Caco-2 (cell line): ENCODE data around the gene TSPAN4. TPM values are rescaled to one million over a fixed set of nuclear protein-coding genes. Genes with fewer than 3 reads are reported as not detected.

Experiments used
- BruUV-seq: library from RNA; stranded (reverse); fragments of 400-500 nt; replicated peaks from 2 replicates; lab custom pipeline; 2021; lab: Mats Ljungman, UMichigan
- CTCF ChIA-PET: fragments of 300-600 bp; sonication (Branson Sonifier 250); formaldehyde crosslinking; loops from one replicate; lab custom pipeline; 2022; ENCODE audit warnings: antibody characterized with exemption; lab: Charles Lee
- POLR2A ChIA-PET: fragments of 300-600 bp; sonication (Branson Sonifier 250); formaldehyde crosslinking; loops from one replicate; lab custom pipeline; 2022; ENCODE audit warnings: antibody characterized with exemption; lab: Charles Lee
- DNase-seq, 2 experiments: peaks; one replicate each; pipeline versions ENCODE4 v3.0.0 to v3.0.0-alpha.2; 2020 to 2022
- H3K27me3 ChIP-seq: replicated peaks from 2 replicates; pipeline ENCODE4 v1.6.0; 2011; ENCODE audit warnings: low read length; ENCODE audit not compliant: control insufficient read depth, insufficient read depth
- H3K36me3 ChIP-seq: 2 replicates; pipeline ENCODE4 v1.5.1; 2011; ENCODE audit warnings: low read length; ENCODE audit not compliant: control insufficient read depth, insufficient read depth
- H3K4me1 ChIP-seq: fragments of 250-450 bp; sonication (Bioruptor Pico); 2 replicates; pipeline ENCODE4 v1.5.1; 2020; ENCODE audit warnings: mild to moderate bottlenecking
- H3K4me3 ChIP-seq: 2 replicates; pipeline ENCODE4 v1.5.1; 2011; ENCODE audit warnings: low read depth, mild to moderate bottlenecking, control low read depth, low read length
- H3K9me3 ChIP-seq: fragments of 250-450 bp; sonication (Bioruptor Pico); 2 replicates; pipeline ENCODE4 v1.5.1; 2020; ENCODE audit warnings: mild to moderate bottlenecking, moderate library complexity
- H3K27ac Mint-ChIP-seq: one replicate; pipeline ENCODE4 v1.8.0; 2022; ENCODE audit warnings: mixed read lengths; ENCODE audit not compliant: unreplicated experiment
- H3K27me3 Mint-ChIP-seq: one replicate; pipeline ENCODE4 v1.8.0; 2022; ENCODE audit warnings: mixed read lengths; ENCODE audit not compliant: insufficient read depth, unreplicated experiment
- H3K36me3 Mint-ChIP-seq: one replicate; pipeline ENCODE4 v1.8.0; 2022; ENCODE audit warnings: mild to moderate bottlenecking, mixed read lengths; ENCODE audit not compliant: insufficient read depth, unreplicated experiment
- H3K4me1 Mint-ChIP-seq: one replicate; pipeline ENCODE4 v1.8.0; 2022; ENCODE audit warnings: low read depth, mixed read lengths; ENCODE audit not compliant: unreplicated experiment
- H3K4me3 Mint-ChIP-seq: one replicate; pipeline ENCODE4 v1.8.0; 2022; ENCODE audit warnings: mild to moderate bottlenecking, moderate library complexity, mixed read lengths; ENCODE audit not compliant: unreplicated experiment
- H3K9me3 Mint-ChIP-seq: one replicate; pipeline ENCODE4 v1.8.0; 2022; ENCODE audit warnings: mixed read lengths; ENCODE audit not compliant: unreplicated experiment
- CTCF ChIP-seq, 2 experiments: fragments of 200-600 bp in 1 of 2; IDR thresholded peaks; 1 replicate in 1 of 2; 2 replicates in 1 of 2; pipeline versions ENCODE4 v1.5.1 to v1.8.0; 2011 to 2022; ENCODE audit warnings: antibody characterized with exemption in 1 of 2, control low read depth in 1 of 2, inconsistent platforms in 1 of 2, low read depth in 1 of 2, low read length in 1 of 2, mild to moderate bottlenecking in 1 of 2, moderate library complexity in 1 of 2; ENCODE audit not compliant: insufficient read depth in 1 of 2, severe bottlenecking in 1 of 2, unreplicated experiment in 1 of 2
- intact Hi-C: fragments of 100-400 bp; cut with micrococcal nuclease; formaldehyde crosslinking; loops from one replicate; pipeline ENCODE4 v1.10.0; 2022; ENCODE audit not compliant: unreplicated experiment
- total RNA-seq: library from RNA; stranded (reverse); gene quantifications from 2 replicates; pipeline ENCODE4 v1.2.3, GENCODE V29; 2022

TSPAN4 gene
- total RNA-seq, 1 experiment from 2014 or later = 95.9 TPM

- H3K4me3 Mint-ChIP-seq = no peak overlapping the region
- Histone ChIP-seq H3K4me1 (no peaks in the 10 kb centered on the region), H3K27me3 (no peaks in the 10 kb centered on the region), H3K36me3 (peaks cover 8% of the 10 kb centered on the region), H3K4me3 (no peak overlapping the region), H3K9me3 (no peaks in the 10 kb centered on the region)
- intact Hi-C loops = loop anchor here (5.0 kb wide), 1 partner anchor 150 kb away; no protein-coding TSS in a partner anchor
- ChIA-PET CTCF (interaction anchor here (1.0 to 1.9 kb wide), 7 partner anchors 13 to 154 kb away, joined by 3 to 7 read pairs (median 6); partner anchors contain the start of gene CHID1), POLR2A (no interaction called here)
- no peaks in the 10 kb centered on the region for H3K27me3 Mint-ChIP-seq
- H3K27ac Mint-ChIP-seq = no peak overlapping the region
- H3K4me1 Mint-ChIP-seq = no peaks in the 10 kb centered on the region
- BruUV-seq = no TSS peak
- H3K36me3 Mint-ChIP-seq = peaks cover 42% of the 10 kb centered on the region
- no peaks in the 10 kb centered on the region for H3K9me3 Mint-ChIP-seq
- no peak for DNase-seq
- TF ChIP-seq CTCF (IDR thresholded peaks at IDR 0.05; ENCODE audit: insufficient read depth in 1 of 2, low read depth in 1 of 2, low read length in 1 of 2, severe bottlenecking in 1 of 2, unreplicated experiment in 1 of 2) = no peak
Observed at GRCh38 chr11:897253-898142, 54.8 kb downstream of the TSPAN4 start.

DNA sequence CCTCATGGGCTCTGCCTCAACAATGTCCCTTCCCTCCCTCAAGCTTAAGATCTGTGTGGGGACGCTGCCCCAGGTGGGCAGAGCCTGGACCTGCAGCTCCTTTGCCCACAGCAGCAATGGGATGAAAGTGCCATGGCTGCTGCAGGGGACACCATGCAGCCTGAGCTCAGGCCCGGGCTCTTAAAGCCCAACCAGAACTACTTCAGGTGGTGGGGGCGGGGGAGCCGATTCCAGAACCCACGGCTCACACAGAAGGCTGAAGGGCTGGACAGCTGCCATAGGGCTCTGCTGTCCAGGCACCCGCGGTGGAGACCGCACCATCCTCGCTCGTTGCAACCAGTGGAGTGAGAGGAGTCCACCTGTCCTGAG, 55.5 kb downstream of the TSPAN4 start:
- Histone ChIP-seq H3K36me3 (peaks cover 8% of the 10 kb centered on the region), H3K4me1 (no peaks in the 10 kb centered on the region), H3K9me3 (no peaks in the 10 kb centered on the region), H3K4me3 (no peak overlapping the region), H3K27me3 (no peaks in the 10 kb centered on the region)
- no peaks in the 10 kb centered on the region for H3K4me1 Mint-ChIP-seq
- H3K9me3 Mint-ChIP-seq = no peaks in the 10 kb centered on the region
- no peak overlapping the region for H3K4me3 Mint-ChIP-seq
- no TSS peak for BruUV-seq
- H3K27ac Mint-ChIP-seq = no peak overlapping the region
- peak in 1 of 2 experiments; percentile 49 for TF ChIP-seq CTCF (IDR thresholded peaks at IDR 0.05; ENCODE audit: insufficient read depth in 1 of 2, low read depth in 1 of 2, low read length in 1 of 2, severe bottlenecking in 1 of 2, unreplicated experiment in 1 of 2)
- ChIA-PET POLR2A (no interaction called here), CTCF (interaction anchor here (1.0 to 1.9 kb wide), 7 partner anchors 12 to 153 kb away, joined by 3 to 7 read pairs (median 6); partner anchors contain the start of gene CHID1)
- peak in 1 of 2 experiments; percentile 39 for DNase-seq
- no peaks in the 10 kb centered on the region for H3K27me3 Mint-ChIP-seq
- intact Hi-C loops = loop anchor here (5.0 kb wide), 1 partner anchor 149 kb away; no protein-coding TSS in a partner anchor
- H3K36me3 Mint-ChIP-seq = peaks cover 44% of the 10 kb centered on the region

DNA sequence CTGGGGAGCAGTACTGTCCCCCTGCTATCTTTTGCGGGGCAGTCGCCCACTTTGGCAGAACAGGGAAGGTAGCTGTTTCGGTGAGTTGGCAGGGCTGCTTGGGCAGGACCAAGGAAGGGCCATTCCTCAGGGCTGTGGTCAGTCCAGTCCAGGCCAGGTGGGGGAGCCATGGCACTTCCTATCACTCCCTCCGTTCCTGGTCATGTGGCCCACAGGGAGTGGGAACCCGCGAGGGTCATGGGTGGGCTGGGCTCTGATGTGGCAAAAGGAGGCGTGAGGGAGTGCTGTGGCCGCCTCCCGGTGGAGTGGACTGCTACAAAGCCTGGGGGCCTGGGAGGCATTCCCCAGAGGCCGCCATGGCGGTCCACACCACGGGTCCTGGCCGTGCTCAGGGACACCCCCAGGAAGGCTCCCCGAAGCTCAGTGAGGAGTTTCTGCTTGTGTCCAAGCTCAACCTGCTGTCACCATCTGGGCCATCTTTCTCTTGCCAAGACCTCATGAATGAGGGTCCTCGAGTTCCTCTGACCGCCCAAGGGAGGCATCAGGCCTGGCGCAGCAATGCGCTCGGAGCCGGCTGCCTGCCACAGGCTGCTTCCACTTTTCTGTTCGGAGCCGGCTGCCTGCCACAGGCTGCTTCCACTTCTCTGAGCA, 56.0 kb downstream of the TSPAN4 start:
- no peaks in the 10 kb centered on the region for H3K9me3 Mint-ChIP-seq
- no peak overlapping the region for H3K4me3 Mint-ChIP-seq
- POLR2A ChIA-PET = no interaction called here
- no peaks in the 10 kb centered on the region for H3K4me1 Mint-ChIP-seq
- DNase-seq = peak in 1 of 2 experiments; percentile 64
- Histone ChIP-seq H3K4me3 (no peak overlapping the region), H3K36me3 (peaks cover 8% of the 10 kb centered on the region), H3K9me3 (no peaks in the 10 kb centered on the region), H3K4me1 (no peaks in the 10 kb centered on the region), H3K27me3 (no peaks in the 10 kb centered on the region)
- no peak overlapping the region for H3K27ac Mint-ChIP-seq
- CTCF ChIA-PET = interaction anchor here (1.0 to 1.9 kb wide), 7 partner anchors 12 to 152 kb away, joined by 3 to 7 read pairs (median 6); partner anchors contain the start of gene CHID1
- peak in 1 of 2 experiments; percentile 40 for TF ChIP-seq CTCF (IDR thresholded peaks at IDR 0.05; ENCODE audit: insufficient read depth in 1 of 2, low read depth in 1 of 2, low read length in 1 of 2, severe bottlenecking in 1 of 2, unreplicated experiment in 1 of 2)
- no TSS peak for BruUV-seq
- peaks cover 42% of the 10 kb centered on the region for H3K36me3 Mint-ChIP-seq
- H3K27me3 Mint-ChIP-seq = no peaks in the 10 kb centered on the region
- intact Hi-C loops = loop anchor here (5.0 kb wide), 1 partner anchor 149 kb away; no protein-coding TSS in a partner anchor
